ENCODE data around the gene OPHN1. TPM values are rescaled to one million over a fixed set of nuclear protein-coding genes. Genes with fewer than 3 reads are reported as not detected.

OPHN1 gene
- total RNA-seq, 2 experiments from 2014 or later, result 0.04 TPM; not detected in 1

GRCh38 chrX:68049466-68049865 is 383.8 kb downstream of the OPHN1 start:
- no peak overlapping the region for H3K27ac Mint-ChIP-seq
- no peaks in the 10 kb centered on the region for H3K9me3 Mint-ChIP-seq
- ChIA-PET CTCF (no interaction called here), POLR2A (no interaction called here)
- H3K36me3 Mint-ChIP-seq (ENCODE audit: low read depth), result no peaks in the 10 kb centered on the region
- no peak overlapping the region for H3K4me3 Mint-ChIP-seq
- DNase-seq, result no peak
- TF ChIP-seq CTCF (IDR thresholded peaks at IDR 0.05), result no peak
- H3K4me1 Mint-ChIP-seq (ENCODE audit: low read depth), result no peaks in the 10 kb centered on the region
- H3K27me3 Mint-ChIP-seq, result no peaks in the 10 kb centered on the region
- ATAC-seq, result no peak
- intact Hi-C loops (cut with micrococcal nuclease), result no loop called here

DNA sequence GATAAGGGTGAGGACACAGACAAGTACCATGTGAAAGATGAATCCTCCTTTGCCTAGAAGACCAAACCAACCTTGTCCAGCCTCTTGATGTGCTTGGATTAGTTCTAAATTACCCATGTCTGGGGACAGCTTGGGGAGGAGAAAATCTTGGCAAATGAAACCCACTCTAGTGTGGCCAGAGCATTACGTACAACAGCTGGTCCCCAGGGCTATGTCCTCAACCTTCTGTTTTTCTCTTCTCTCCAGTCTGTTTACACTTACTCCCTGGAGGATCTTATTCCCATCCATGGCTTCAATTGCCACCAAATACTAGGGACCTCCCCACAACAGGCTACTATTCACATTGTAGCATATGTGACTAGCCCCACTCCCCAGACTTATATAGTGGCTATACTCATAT is 384.5 kb downstream of the OPHN1 start:
- POLR2A ChIA-PET, result no interaction called here
- H3K4me3 Mint-ChIP-seq, result no peak overlapping the region
- DNase-seq (no peak), ATAC-seq (no peak)
- H3K36me3 Mint-ChIP-seq (ENCODE audit: low read depth), result no peaks in the 10 kb centered on the region
- no peak for TF ChIP-seq CTCF (IDR thresholded peaks at IDR 0.05)
- no peaks in the 10 kb centered on the region for H3K27me3 Mint-ChIP-seq
- no peaks in the 10 kb centered on the region for H3K9me3 Mint-ChIP-seq
- CTCF ChIA-PET, result no interaction called here
- H3K4me1 Mint-ChIP-seq (ENCODE audit: low read depth), result no peaks in the 10 kb centered on the region
- intact Hi-C loops (cut with micrococcal nuclease), result no loop called here
- no peak overlapping the region for H3K27ac Mint-ChIP-seq

GRCh38 chrX:68045008-68045577 is 388.2 kb downstream of the OPHN1 start:
- no peak for TF ChIP-seq CTCF (IDR thresholded peaks at IDR 0.05)
- DNase-seq (no peak), ATAC-seq (no peak)
- intact Hi-C loops (cut with micrococcal nuclease), result no loop called here
- CTCF ChIA-PET, result no interaction called here
- H3K27me3 Mint-ChIP-seq, result no peaks in the 10 kb centered on the region
- H3K27ac Mint-ChIP-seq, result no peak overlapping the region
- POLR2A ChIA-PET, result no interaction called here
- no peak overlapping the region for H3K4me3 Mint-ChIP-seq
- H3K9me3 Mint-ChIP-seq, result no peaks in the 10 kb centered on the region
- H3K4me1 Mint-ChIP-seq (ENCODE audit: low read depth), result no peaks in the 10 kb centered on the region
- H3K36me3 Mint-ChIP-seq (ENCODE audit: low read depth), result no peaks in the 10 kb centered on the region

- no peaks in the 10 kb centered on the region for H3K9me3 Mint-ChIP-seq
- no peaks in the 10 kb centered on the region for H3K27me3 Mint-ChIP-seq
- intact Hi-C loops (cut with micrococcal nuclease), result no loop called here
- no peaks in the 10 kb centered on the region for H3K4me1 Mint-ChIP-seq (ENCODE audit: low read depth)
- ATAC-seq (no peak), DNase-seq (no peak)
- H3K27ac Mint-ChIP-seq, result no peak overlapping the region
- TF ChIP-seq CTCF (IDR thresholded peaks at IDR 0.05), result no peak
- ChIA-PET CTCF (no interaction called here), POLR2A (no interaction called here)
- H3K36me3 Mint-ChIP-seq (ENCODE audit: low read depth), result no peaks in the 10 kb centered on the region
- no peak overlapping the region for H3K4me3 Mint-ChIP-seq
Measured at GRCh38 chrX:68043713-68044438, 389.4 kb downstream of the OPHN1 start.

GRCh38 chrX:68041110-68041509 is 392.2 kb downstream of the OPHN1 start:
- Mint-ChIP-seq H3K9me3 (no peaks in the 10 kb centered on the region), H3K27ac (no peak overlapping the region), H3K4me1 (ENCODE audit: low read depth) (no peaks in the 10 kb centered on the region), H3K36me3 (ENCODE audit: low read depth) (no peaks in the 10 kb centered on the region), H3K27me3 (no peaks in the 10 kb centered on the region), H3K4me3 (no peak overlapping the region)
- TF ChIP-seq CTCF (IDR thresholded peaks at IDR 0.05), result no peak
- DNase-seq (no peak), ATAC-seq (no peak)
- POLR2A ChIA-PET, result no interaction called here
- CTCF ChIA-PET, result no interaction called here
- intact Hi-C loops (cut with micrococcal nuclease), result no loop called here
